Natural killer cell (primary cell): ENCODE measurements around the gene TLE7. TPM values are rescaled to one million over a fixed set of nuclear protein-coding genes. Genes with fewer than 3 reads are reported as not detected.

Experiments used
- ATAC-seq, 3 donors: fragments of 150-1000 bp in 2 of 3; fragments of 200-7000 bp in 1 of 3; cut with Tn5 transposase; 1 replicate in 1 of 3; 2 replicates in 2 of 3; pipeline ENCODE4 v1.10.0; 2021; ENCODE audit warnings: mild to moderate bottlenecking in 2 of 3, moderate library complexity in 2 of 3
- DNase-seq, 2 donors: peaks; one replicate each; pipeline versions ENCODE4 v3.0.0 to v3.0.0-alpha.2; 2013 to 2021; ENCODE audit warnings: mixed read lengths in 1 of 2
- H3K27ac ChIP-seq: one replicate; pipeline ENCODE4 v1.5.1; 2013; ENCODE audit warnings: mild to moderate bottlenecking, low read length
- H3K27me3 ChIP-seq: one replicate; pipeline ENCODE4 v1.6.1; 2013; ENCODE audit warnings: low read length; ENCODE audit not compliant: control insufficient read depth, insufficient read depth
- H3K36me3 ChIP-seq: one replicate; pipeline ENCODE4 v1.6.1; 2013; ENCODE audit warnings: low read length; ENCODE audit not compliant: control insufficient read depth, insufficient read depth
- H3K4me1 ChIP-seq: one replicate; pipeline ENCODE4 v1.6.1; 2013; ENCODE audit warnings: low read length; ENCODE audit not compliant: control insufficient read depth, insufficient read depth
- H3K4me3 ChIP-seq: one replicate; pipeline ENCODE4 v1.5.1; 2013; ENCODE audit warnings: low read length
- H3K9me3 ChIP-seq: one replicate; pipeline ENCODE4 v1.6.1; 2013; ENCODE audit warnings: low read length; ENCODE audit not compliant: control insufficient read depth, insufficient read depth
- H3K27ac Mint-ChIP-seq, 2 donors: one replicate each; pipeline ENCODE4 v1.8.0; 2022; ENCODE audit warnings: mild to moderate bottlenecking in 2 of 2, mixed read lengths in 2 of 2, moderate library complexity in 1 of 2
- H3K27me3 Mint-ChIP-seq, 2 donors: one replicate each; pipeline ENCODE4 v1.8.0; 2022; ENCODE audit warnings: low read depth in 2 of 2, mixed read lengths in 2 of 2
- H3K36me3 Mint-ChIP-seq: one replicate; pipeline ENCODE4 v1.8.0; 2022; ENCODE audit warnings: mixed read lengths
- H3K4me1 Mint-ChIP-seq, 2 donors: one replicate each; pipeline ENCODE4 v1.8.0; 2022; ENCODE audit warnings: mixed read lengths in 2 of 2
- H3K4me3 Mint-ChIP-seq: one replicate; pipeline ENCODE4 v1.8.0; 2022; ENCODE audit warnings: mild to moderate bottlenecking, moderate library complexity, mixed read lengths
- H3K9me3 Mint-ChIP-seq, 2 donors: one replicate each; pipeline ENCODE4 v1.8.0; 2022; ENCODE audit warnings: mixed read lengths in 2 of 2
- WGBS: methylation state at CpG from one replicate; pipeline ENCODE4 v1.1.7; 2013; ENCODE audit warnings: missing lambda C conversion rate; ENCODE audit not compliant: insufficient coverage; 5-methylcytosine and 5-hydroxymethylcytosine counted together
- intact Hi-C: fragments of 100-400 bp; cut with micrococcal nuclease; formaldehyde crosslinking; loops from one replicate; pipeline ENCODE4 v1.14.2; 2022
- total RNA-seq, 4 donors: library from RNA; stranded (reverse); fragments of 120-200 nt in 1 of 4; gene quantifications; one replicate each; pipeline versions ENCODE4 v1.2.3 to v1.2.4, GENCODE V29; 2013 to 2022
- TF ChIP-seq, protein P1 (sequence below): fragments of 200-600 bp; IDR thresholded peaks from one replicate; pipeline ENCODE4 v1.8.0; 2022; ENCODE audit warnings: antibody characterized with exemption

The TLE7 gene
- total RNA-seq, 3 donors from 2014 or later (not counting 1 experiment from before 2014, with no cell fraction given) = not detected

- no peak for ATAC-seq
- Mint-ChIP-seq H3K27me3 (peaks cover 0 to 3% of the 10 kb centered on the region in 2 donors), H3K4me3 (no peak overlapping the region), H3K27ac (no peak overlapping the region), H3K36me3 (no peaks in the 10 kb centered on the region), H3K4me1 (peaks cover 16 to 18% of the 10 kb centered on the region in 2 donors), H3K9me3 (no peaks in the 10 kb centered on the region)
- Histone ChIP-seq H3K27ac (no peak overlapping the region), H3K9me3 (no peaks in the 10 kb centered on the region), H3K36me3 (no peaks in the 10 kb centered on the region), H3K4me3 (no peak overlapping the region), H3K4me1 (peaks cover 8% of the 10 kb centered on the region), H3K27me3 (no peaks in the 10 kb centered on the region)
- no peak for DNase-seq
- 75% methylated on average over 1 of the region's 1 CpG for WGBS
- intact Hi-C loops = no loop called here
- TF ChIP-seq, protein P1, sequence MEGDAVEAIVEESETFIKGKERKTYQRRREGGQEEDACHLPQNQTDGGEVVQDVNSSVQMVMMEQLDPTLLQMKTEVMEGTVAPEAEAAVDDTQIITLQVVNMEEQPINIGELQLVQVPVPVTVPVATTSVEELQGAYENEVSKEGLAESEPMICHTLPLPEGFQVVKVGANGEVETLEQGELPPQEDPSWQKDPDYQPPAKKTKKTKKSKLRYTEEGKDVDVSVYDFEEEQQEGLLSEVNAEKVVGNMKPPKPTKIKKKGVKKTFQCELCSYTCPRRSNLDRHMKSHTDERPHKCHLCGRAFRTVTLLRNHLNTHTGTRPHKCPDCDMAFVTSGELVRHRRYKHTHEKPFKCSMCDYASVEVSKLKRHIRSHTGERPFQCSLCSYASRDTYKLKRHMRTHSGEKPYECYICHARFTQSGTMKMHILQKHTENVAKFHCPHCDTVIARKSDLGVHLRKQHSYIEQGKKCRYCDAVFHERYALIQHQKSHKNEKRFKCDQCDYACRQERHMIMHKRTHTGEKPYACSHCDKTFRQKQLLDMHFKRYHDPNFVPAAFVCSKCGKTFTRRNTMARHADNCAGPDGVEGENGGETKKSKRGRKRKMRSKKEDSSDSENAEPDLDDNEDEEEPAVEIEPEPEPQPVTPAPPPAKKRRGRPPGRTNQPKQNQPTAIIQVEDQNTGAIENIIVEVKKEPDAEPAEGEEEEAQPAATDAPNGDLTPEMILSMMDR = no peak
Observed at GRCh38 chr16:71464231-71464630, 22.4 kb upstream of the TLE7 start.

GRCh38 chr16:71461686-71462648 is 20.1 kb upstream of the TLE7 start, which contains the start of gene ZNF23:
TSS of gene ZNF23 (minus strand) at chr16:71462247. CDS start at chr16:71456796, 5,451 bp downstream.
- peaks cover 0 to 3% of the 10 kb centered on the region in 2 donors for H3K27me3 Mint-ChIP-seq
- peak; percentile 75 to 87 for DNase-seq
- ATAC-seq = peak; percentile 95 to 98 (median 98)
- peaks cover 16 to 22% of the 10 kb centered on the region in 2 donors for H3K4me1 Mint-ChIP-seq
- peak within 1 kb of the TSS; percentile 86 for H3K27ac ChIP-seq
- peak within 1 kb of the TSS; percentile 98 for H3K4me3 Mint-ChIP-seq
- WGBS = under 1% methylated on average over 50 of the region's 52 CpGs
- peak within 1 kb of the TSS; percentile 77 for H3K4me3 ChIP-seq
- intact Hi-C loops = loop anchor here (1.0 kb wide), 1 partner anchor 22 kb away; no protein-coding TSS in a partner anchor
- H3K4me1 ChIP-seq = peaks cover 8% of the 10 kb centered on the region
- peak within 1 kb of the TSS; percentile 95 to 98 for H3K27ac Mint-ChIP-seq
- H3K9me3 Mint-ChIP-seq = no peaks in the 10 kb centered on the region
- H3K36me3 ChIP-seq = no peaks in the 10 kb centered on the region
- TF ChIP-seq, protein P1 = peak; percentile 19
- H3K27me3 ChIP-seq = no peaks in the 10 kb centered on the region
- no peaks in the 10 kb centered on the region for H3K9me3 ChIP-seq
- H3K36me3 Mint-ChIP-seq = no peaks in the 10 kb centered on the region

DNA sequence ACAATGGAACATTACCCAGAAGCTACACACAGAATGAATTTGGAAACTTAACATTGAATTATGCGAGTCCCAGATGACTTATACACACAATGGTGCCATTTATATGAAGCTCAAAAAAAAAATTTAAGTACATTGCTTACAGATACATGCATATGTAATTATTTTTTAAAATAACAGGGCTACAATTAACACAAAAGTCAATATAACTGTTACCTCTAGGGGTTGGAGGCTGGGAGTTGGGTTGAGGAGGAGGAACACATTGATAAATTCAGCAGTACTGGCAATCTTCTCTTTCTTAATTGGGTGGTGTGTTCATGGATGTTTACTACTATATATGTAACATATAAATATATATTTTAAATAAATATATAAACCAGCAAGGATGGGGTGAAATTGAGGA is 19.1 kb upstream of the TLE7 start:
- intact Hi-C loops = no loop called here
- peak overlapping the region; percentile 98 for H3K4me3 Mint-ChIP-seq
- H3K9me3 Mint-ChIP-seq = no peaks in the 10 kb centered on the region
- DNase-seq (no peak), ATAC-seq (no peak)
- no peaks in the 10 kb centered on the region for H3K9me3 ChIP-seq
- H3K27ac ChIP-seq = no peak overlapping the region
- H3K27ac Mint-ChIP-seq = peak overlapping the region in 1 of 2 donors; percentile 98
- WGBS = no CpG with 5 or more reads among the region's 1 CpG
- TF ChIP-seq, protein P1 = no peak
- H3K27me3 Mint-ChIP-seq = peaks cover 0 to 3% of the 10 kb centered on the region in 2 donors
- peaks cover 8% of the 10 kb centered on the region for H3K4me1 ChIP-seq
- no peaks in the 10 kb centered on the region for H3K36me3 Mint-ChIP-seq
- H3K27me3 ChIP-seq = no peaks in the 10 kb centered on the region
- peaks cover 16 to 22% of the 10 kb centered on the region in 2 donors for H3K4me1 Mint-ChIP-seq
- no peak overlapping the region for H3K4me3 ChIP-seq
- H3K36me3 ChIP-seq = peaks cover 3% of the 10 kb centered on the region
